HG03025 (cell line): ENCODE data around the gene PCDH18.
"Not testable (repeated sequence)": the region's sequence is repeated elsewhere in the genome, so short reads cannot be mapped to it uniquely, and the experiment has no call there.

Experiments
- ATAC-seq: cut with Tn5 transposase; IDR thresholded peaks from one replicate; pipeline ENCODE4 v1.9.1; 2021; ENCODE audit warnings: mild to moderate bottlenecking, moderate library complexity; ENCODE audit not compliant: unreplicated experiment, low FRiP score

Gene PCDH18

GRCh38 chr4:137531986-137532868 lies at the start of gene PCDH18:
Gene PCDH18, minus strand, starts transcription at chr4:137532494. Its CDS starts 406 bp downstream, at chr4:137532088.
- no peak for ATAC-seq

GRCh38 chr4:137576446-137576845 lies 44.2 kb upstream of the PCDH18 start:
- ATAC-seq, result no peak

DNA sequence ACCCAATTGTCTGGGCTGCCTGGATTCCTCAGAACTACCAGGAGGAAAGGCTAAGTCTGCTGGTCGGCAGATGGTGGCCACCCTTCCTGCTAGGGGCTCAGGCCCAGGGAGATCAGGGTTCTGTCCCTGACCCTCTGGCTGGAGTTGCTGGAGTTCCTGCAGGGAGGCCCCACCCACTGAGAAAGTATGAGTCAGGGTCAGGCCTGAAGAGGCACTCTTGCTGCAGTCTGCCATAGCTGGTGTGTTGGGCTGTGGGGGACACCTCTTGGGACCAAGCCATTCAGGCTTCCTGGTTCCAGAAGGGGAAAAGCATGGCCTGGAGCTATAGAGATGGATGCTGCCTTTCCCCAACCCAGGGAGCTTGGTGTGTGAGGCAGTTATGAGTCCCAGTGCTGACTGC lies 40.4 kb upstream of the PCDH18 start:
- ATAC-seq, result no peak

GRCh38 chr4:137572163-137572562 lies 39.9 kb upstream of the PCDH18 start:
- ATAC-seq, result no peak

DNA sequence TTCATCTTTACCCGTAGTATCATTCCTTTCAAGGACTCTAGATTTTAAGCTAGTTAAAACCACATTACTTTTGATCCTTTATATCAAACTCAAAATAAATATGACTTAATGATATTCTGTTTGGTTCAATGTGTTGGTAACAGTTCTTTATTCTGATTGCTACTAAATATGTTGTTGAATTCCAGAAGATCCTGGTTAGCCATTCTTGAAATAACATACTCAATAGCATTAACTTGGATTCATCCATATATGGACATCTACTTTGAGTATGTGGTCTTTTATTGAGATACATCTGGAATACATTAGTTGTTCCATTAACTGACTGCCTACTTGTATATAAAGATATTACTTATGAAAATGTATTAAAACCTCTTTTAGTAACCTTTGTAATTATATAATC lies 27.5 kb upstream of the PCDH18 start:
- ATAC-seq, result no peak

- no peak for ATAC-seq
Observed at GRCh38 chr4:137558951-137559350, 26.7 kb upstream of the PCDH18 start.

DNA sequence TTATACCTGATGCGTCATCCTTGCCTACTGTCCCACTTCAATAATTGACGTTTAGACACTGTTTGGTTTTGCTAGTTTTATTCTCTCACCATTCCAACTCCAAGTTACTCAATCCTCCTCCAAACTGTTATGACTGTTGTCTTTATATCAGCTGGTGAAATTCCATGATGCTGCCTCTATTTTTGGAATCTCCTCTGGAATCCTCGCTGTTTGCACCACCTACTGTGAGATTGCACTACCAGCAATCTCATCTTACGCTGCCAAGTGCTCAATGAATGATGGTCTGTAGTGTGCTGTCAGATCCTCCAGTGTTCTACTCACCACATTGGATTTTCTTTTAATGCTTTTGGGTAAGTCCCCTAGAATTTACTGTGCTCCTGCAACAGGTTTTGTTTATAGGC lies 13.2 kb upstream of the PCDH18 start:
- no peak for ATAC-seq

GRCh38 chr4:137543648-137544047 lies 11.4 kb upstream of the PCDH18 start:
- no peak for ATAC-seq

GRCh38 chr4:137543198-137543597 lies 10.9 kb upstream of the PCDH18 start:
- no peak for ATAC-seq

- no peak for ATAC-seq
Observed at GRCh38 chr4:137541876-137542646, 9.8 kb upstream of the PCDH18 start.

DNA sequence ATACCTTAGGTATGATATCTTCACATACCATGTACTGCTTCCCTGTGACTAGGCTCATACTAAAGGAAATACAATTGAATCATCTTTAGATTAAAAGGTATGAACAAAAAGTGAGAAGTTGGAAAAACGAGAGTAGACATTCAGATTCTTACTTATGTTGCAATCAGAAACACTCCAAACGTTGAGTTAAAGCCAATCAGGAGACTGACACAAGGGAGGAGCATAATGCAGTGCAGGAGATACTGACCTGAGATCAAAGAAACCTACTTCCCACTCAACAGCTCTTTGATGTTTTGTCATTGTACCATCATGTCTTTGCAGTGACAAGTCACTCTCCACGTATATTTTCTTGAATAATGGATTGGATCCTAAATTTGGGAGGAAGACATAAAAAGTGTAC lies 8.9 kb upstream of the PCDH18 start:
- ATAC-seq, result no peak

- no peak for ATAC-seq
Observed at GRCh38 chr4:137540356-137540755, 8.1 kb upstream of the PCDH18 start.

DNA sequence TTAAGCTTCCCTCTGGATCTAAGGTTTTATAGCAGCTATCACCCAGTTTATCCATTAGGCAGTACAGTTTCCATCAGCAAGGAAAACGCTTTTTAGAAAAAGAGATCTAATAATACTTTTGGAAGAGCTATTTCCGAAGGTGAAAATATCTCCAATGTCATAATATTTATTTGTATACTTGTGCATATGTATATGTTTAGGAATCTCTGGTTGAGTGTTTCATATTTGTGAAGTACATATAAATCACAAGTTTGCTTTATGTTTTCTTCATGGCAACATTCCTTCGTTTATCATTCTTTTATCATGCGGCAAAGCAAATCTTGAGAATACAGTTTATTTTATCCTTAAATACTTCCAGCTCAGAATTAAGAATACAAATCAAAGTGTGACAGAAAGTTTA lies 6.2 kb upstream of the PCDH18 start:
- no peak for ATAC-seq

DNA sequence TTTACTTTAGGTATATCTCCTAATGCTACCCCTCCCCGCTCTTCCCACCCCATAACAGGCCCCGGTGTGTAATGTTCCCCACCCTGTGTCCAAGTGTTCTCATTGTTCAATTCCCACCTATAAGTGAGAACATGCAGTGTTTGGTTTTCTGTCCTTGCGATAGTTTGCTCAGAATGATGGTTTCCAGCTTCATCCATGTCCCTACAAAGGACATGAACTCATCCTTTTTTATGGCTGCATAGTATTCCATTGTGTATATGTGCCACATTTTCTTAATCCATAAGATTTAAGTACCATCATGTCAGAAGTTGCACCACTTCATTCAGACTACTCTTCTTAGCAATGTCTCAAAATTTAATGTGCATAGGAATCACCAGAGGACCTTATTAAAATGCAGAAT lies 5.5 kb upstream of the PCDH18 start:
- ATAC-seq, result not testable (repeated sequence)

GRCh38 chr4:137536789-137537561 lies 4.7 kb upstream of the PCDH18 start:
- no peak for ATAC-seq

DNA sequence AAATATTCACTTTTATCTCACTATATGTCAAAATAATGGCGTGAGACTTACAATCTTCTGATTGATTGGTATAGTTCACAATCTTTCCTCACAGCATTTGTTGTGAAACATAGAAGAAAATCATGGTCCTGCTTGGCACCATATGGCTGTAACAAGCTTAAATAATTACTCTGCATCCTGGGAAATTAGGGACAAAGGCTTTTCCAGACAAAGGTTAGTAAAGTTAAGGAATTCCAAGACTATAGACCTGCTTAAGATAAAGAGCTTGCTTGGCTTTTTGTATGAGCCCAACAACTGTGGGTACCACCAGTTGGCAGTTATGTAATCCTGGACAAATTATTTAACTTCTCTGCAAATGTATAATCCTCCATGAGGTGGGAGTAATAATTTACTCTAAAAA lies 3.4 kb upstream of the PCDH18 start:
- no peak for ATAC-seq

- ATAC-seq, result no peak
Observed at GRCh38 chr4:137534516-137534915, 2.2 kb upstream of the PCDH18 start.

GRCh38 chr4:137533855-137534254 lies 1.6 kb upstream of the PCDH18 start:
- no peak for ATAC-seq

DNA sequence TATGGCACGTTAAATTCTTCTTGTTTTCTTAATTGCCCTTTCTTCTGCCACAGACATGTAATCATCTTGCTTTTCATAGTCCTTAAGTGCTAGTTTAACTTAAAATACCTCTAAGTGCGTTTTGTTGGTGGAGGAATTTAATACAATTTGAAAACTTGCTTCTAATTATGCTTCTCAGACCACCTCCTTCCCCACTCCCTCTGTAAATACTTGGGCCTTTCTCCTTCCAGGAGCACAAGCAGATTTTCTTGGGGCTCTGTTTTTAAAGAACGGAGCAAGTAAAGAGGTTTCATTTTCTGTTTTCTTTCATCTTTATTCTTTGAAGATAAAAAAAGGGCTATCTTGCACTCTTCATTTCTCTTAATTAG lies 559 bp upstream of the PCDH18 start:
- no peak for ATAC-seq

DNA sequence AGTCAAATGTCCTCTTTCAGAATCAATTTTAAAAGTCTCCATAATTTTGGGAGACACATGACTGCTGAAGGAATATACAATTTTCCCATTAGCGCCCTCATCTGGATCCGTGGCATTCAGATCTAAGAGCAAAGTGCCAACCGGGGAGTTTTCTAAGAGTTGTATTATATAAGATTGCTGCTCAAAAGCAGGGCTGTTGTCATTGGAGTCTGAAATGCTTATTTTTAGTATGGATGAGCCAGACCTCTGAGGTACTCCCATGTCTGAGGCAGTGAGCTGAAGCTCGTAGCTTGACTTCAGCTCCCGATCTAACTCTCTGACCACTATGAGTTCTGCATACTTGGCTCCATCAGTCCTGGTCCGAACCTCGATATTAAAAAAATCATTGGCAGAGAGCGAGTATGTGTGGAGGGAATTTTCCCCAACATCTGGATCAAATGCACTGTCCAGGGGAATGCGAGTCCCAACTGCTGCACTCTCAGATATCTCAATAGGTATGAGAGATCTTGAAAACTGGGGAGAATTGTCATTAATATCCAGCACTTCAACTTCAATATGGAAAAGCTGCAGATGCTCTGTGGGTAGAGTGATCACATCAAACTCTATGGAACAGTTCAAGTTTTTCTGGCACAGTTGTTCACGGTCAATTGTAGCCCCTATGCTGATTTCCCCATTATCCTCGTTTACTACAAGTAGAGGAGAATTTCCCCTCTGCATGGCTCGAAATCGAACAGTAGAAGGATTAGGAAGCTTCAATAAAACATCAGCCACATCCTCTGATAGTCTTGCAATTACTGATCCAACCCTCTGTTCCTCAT lies 917 bp downstream of the PCDH18 start:
- no peak for ATAC-seq
